GM19240 (cell line): ENCODE measurements around the gene LSP1.

ENCODE experiments used
- DNase-seq: peaks from one replicate; pipeline ENCODE4 v3.0.0; 2011; ENCODE audit warnings: low spot score; ENCODE audit not compliant: insufficient read length

The LSP1 gene

DNA sequence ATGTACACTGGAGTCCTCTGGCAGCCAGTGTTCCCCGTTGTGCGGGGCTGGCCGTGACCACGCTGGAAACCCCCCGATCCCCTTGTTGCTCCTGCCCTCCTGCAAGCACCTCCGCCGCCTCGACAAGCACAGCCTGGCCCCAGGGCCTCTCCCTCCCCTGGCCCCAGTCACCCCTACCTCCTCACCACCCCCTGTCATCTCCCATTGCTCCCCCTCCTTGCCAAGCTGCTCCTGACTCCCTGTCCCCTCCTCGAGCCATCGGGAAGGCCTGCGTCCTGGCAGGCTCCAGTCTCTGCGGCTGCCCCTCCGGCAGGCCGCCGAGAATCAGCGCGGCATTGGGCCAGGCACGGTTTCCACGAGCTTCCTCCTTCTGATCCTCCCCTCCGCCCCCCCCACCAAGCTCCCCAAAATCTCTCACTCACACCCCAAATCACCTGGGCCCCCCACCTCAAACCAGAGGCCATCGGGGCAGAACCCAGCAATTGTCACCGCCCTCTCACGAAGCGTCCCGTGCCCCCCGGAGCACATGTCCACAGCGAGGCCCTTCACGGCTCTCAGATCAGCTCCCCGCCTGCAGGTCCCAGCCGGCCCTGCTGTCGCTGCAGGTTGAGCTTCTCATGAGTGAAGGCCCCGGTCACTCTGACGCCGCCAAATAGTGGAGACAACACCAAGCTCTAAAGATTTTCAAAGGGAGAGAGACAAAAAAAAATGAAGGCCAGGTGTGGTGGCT, 5.7 kb upstream of the LSP1 start:
- no peak for DNase-seq

DNA sequence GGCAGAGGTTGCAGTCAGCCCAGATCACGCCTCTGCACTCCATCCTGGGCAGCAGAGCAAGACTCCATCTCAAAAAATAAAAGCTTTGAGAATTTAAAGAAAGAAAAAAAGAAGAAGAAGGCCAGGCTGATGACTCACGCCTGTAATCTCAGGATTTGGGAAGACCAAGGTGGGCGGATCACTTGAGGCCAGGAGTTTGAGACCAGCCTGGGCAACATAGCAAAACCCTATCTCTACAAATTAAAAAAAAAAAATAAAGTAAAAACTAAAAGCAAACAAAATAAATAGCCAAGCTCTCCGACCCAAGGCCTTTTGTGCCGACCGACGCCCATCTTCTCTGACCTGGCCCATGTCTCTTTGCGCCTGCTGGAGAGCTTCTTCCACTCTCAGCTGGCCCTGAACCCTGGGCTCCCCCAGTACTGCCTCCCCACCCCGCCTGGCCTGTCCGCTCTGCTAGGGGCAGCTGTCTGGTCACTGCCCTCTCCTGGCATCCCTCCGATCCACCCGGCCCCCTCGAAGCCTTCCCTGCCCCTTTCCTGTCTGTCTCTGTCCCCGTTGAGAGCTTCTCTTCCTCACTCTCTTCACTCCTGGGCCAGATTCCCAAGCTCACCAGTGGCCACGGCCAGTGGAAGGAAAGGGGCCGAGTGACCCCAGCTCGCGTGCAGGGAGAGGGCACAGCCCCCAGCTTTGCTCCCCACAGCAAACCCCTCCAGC, 4.8 kb upstream of the LSP1 start:
- DNase-seq, result no peak

- DNase-seq, result no peak
These were observed 4.0 kb upstream of the LSP1 start for GRCh38 chr11:1848640-1849430.

- DNase-seq, result no peak
These were observed 1.3 kb upstream of the LSP1 start for GRCh38 chr11:1851468-1852180.

GRCh38 chr11:1852271-1852876, 510 bp upstream of the LSP1 start:
- DNase-seq, result no peak

DNA sequence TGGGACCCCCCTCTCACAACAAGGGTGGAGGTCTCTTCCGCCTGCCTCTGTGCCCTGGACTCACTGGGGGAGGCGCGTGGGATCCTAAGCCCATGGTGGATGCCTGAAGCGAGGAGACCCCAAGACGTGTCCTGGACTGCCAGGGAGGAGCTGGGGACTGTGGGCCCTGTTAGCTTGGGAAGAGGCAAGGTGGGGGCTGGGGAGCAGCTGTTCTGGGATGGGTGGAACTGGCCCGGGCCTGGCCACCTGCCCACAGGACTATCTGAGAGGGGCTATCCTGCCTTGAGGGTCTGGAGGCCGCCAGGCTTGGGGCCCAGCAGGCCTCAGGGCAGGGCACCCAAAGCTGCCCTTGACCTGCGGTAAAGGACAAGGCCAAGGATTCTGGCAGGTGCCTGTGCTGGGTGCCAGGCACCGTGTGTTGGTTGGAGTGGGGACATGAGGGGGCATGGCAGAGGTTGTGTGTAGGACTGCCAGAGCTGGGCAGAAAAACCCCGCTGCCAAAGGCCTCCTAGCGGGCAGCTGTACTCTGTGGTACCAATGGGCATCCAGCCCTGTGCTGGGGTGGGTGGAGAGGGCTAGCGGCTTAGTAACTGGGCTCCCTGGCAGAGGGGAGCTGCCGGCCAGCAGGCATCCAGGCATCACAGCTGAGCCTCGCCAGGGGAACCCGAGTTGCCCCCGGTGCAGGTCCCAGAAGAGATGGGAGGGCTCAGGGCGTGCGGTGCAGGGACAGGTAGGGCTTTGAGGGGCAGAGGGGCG, 670 bp downstream of the LSP1 start:
- DNase-seq, result no peak

DNA sequence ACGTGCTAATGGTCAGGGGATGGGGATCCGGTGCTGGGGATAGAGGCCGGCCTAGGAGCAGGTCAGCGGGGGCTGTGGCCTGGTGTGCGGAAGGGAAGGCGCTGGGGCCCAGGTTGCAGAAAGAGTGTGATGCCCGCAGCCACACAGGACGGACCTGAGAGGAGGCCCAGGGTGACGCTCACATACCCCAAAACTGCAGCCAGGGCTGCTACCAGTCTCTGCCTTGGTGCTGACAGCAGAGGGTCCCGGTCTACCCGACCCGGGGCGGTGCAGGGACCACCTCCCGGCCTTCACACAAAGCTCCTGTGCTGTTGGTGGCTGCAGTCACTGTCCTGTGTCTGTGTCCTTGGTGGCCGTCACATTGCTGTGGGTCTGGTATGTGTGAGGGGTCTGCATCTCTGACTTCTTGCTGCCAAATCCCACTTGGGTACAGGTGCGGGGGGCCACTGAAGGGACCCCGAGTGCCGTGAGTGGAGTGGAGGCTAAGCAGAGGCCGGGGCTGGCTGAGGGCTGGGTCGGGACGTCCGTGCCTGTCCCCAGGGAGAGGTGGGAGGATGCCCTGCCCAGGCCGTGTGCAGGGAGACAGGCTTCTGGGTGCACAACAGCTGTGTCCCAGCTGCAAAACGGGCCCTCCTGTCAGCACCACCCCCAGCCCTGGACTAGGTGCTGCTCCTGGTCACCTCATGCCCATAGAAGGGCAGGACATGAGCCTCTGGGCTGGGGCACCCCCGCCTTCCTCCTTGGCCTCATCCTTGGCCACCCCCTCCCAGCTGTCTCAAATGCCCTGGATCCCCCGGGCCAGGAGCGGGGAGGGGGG, 1.5 kb downstream of the LSP1 start:
- no peak for DNase-seq

DNA sequence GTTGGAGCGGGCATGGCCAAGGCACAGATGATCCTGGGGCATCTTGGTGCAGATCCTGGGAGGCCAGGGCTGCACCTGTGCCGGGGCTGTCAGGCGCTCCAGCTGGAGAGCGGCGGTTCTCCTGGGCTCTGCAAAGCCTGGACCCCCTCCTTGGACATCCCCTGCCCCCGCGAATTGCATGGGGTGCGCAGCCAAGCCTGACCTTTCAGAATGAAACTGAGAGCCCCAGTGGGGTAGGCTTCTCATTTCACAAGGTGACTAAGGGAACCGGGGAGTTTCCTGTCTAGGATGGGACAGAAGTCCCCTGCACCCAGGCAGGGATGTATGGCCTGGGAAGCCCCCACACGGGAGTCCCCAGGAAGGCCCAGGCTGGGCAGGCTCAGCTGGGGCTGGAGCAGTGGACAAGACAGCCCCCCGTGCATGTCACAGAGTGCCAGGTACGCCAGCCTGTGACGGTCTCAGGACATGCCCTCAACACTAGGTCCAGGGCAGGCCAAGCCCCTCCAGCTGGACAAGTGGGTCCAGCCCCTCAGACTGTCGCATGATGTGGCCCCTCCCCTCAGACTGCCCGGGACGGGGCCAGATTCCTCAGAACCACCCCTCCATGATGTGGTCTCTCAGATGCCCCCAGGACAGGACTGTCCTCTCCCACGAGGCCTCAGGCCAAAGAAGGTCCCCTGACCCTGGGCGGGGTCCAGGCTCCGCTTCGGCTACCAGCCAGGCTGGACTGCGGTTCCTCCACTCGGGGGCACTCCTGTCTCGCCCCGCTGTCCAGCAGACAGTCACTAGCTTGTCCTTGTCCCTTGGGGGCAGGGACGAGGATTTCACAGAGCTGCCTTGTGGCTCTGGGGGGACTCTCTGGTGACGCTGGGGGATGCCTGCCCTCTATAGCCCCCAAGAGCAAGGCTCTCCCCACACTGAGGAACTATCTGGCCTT, 2.3 kb downstream of the LSP1 start:
- DNase-seq, result peak; percentile 86

DNA sequence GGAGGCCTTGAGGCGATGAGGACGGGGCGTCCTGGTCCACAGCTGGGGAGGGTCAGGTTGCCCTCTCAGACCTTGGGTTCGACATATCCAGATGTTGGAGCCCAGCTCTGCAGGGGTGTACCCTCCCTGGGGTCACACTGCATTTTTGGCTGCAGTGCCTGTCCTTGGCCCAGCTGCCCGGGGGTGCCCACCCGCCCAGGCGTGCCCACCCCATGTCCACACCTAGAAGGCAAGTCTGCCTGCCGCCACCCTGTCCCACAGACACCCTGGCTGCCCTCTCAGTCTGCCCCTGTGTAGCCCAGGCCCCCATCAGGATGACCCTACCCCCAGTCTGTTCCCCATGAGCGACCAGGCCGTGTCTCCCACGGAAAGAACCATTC, 3.0 kb downstream of the LSP1 start:
- no peak for DNase-seq

- DNase-seq, result no peak
These were observed 3.6 kb downstream of the LSP1 start for GRCh38 chr11:1856306-1857005.

GRCh38 chr11:1857064-1857463, 4.2 kb downstream of the LSP1 start:
- DNase-seq, result no peak

DNA sequence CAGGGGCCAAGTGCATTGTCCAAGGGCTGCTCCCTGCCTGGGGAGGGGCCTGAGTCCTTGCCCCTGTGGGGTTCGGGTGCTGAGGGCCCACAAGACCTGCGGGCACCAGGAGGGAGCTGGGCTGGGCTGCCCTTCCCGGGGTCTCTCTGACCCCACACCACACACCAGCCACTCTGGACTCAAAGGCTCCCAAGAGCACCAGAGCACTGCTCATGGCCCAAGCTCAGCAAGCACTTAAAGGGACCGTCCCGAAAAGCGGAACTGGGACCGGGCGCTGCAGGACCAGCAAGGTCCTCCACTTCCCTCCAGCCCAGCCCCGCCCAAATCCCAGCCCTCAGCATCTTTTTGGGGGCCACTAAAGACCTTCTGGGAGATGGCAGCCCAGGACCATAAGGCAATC, 5.3 kb downstream of the LSP1 start:
- DNase-seq, result no peak

DNA sequence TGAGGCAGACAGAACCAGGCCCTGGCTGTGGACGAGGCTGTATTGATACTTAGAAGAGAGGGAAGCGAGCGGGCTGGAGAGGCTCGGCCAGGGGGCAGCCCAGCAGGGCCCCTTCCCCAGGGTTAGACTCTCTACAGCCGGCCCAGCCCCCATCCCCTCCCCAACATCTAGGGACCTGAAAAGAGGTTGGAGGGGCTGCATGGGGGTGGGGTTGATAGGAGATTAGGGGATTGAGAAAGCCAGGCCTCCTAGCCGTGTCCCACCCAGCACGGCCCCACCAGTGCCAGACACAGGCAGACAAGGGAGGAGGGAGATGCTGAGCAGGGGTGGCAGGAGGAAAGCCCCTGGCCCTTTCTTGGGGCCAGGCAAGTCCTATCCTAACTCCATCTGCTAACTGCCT, 5.7 kb downstream of the LSP1 start:
- DNase-seq, result no peak

GRCh38 chr11:1859004-1859403, 6.1 kb downstream of the LSP1 start:
- DNase-seq, result no peak

GRCh38 chr11:1860108-1860507, 7.2 kb downstream of the LSP1 start:
- no peak for DNase-seq

GRCh38 chr11:1861435-1862411, 8.8 kb downstream of the LSP1 start:
- no peak for DNase-seq
